SK-N-SH (cell line): Measurements from ENCODE around the gene ZBTB12.

Experiments
- CHD2 ChIP-seq: fragments of 150-350 bp; IDR thresholded peaks from 2 replicates; pipeline ENCODE4 v1.6.1; 2018; ENCODE audit warnings: low read length; ENCODE audit not compliant: partially characterized antibody
- CTCF ChIP-seq: fragments of 200-600 bp; sonication (generic); IDR thresholded peaks from 2 replicates; pipeline ENCODE4 v1.6.1; 2017; ENCODE audit warnings: antibody characterized with exemption, mild to moderate bottlenecking, moderate library complexity
- EP300 ChIP-seq, 2 experiments: IDR thresholded peaks; 2 replicates each; pipeline versions ENCODE4 v1.4.0 to v1.6.1; 2012; ENCODE audit warnings: borderline replicate concordance in 1 of 2, low read depth in 1 of 2, low read length in 1 of 2
- EZH2phosphoT487 ChIP-seq: fragments of 200-600 bp; sonication (generic); IDR thresholded peaks from 2 replicates; pipeline ENCODE4 v1.6.1; 2017; ENCODE audit warnings: low read depth, mixed run types, mild to moderate bottlenecking, antibody characterized with exemption, moderate library complexity, borderline replicate concordance
- FOXJ3 ChIP-seq: sonication (generic); formaldehyde crosslinking; IDR thresholded peaks from 2 replicates; pipeline ENCODE4 v1.5.1; 2020; ENCODE audit warnings: mild to moderate bottlenecking, missing genetic modification reagents
- FOXM1 ChIP-seq: IDR thresholded peaks from 2 replicates; pipeline ENCODE4 v1.4.0; 2012; ENCODE audit warnings: low read depth, mild to moderate bottlenecking
- GABPA ChIP-seq: IDR thresholded peaks from 2 replicates; pipeline ENCODE4 v1.4.0; 2012; ENCODE audit warnings: low read depth, mild to moderate bottlenecking
- JUND ChIP-seq: IDR thresholded peaks from 2 replicates; pipeline ENCODE4 v1.4.0; 2012
- POLR2AphosphoS5 ChIP-seq: IDR thresholded peaks from 2 replicates; pipeline ENCODE4 v1.6.1; 2012; ENCODE audit warnings: low read depth, low read length
- RAD21 ChIP-seq: IDR thresholded peaks from 2 replicates; pipeline ENCODE4 v1.6.1; 2012; ENCODE audit warnings: mild to moderate bottlenecking, low read length
- TAF1 ChIP-seq: IDR thresholded peaks from 2 replicates; pipeline ENCODE4 v1.6.1; 2012; ENCODE audit warnings: low read depth, mild to moderate bottlenecking, low read length, moderate library complexity, borderline replicate concordance
- TEAD4 ChIP-seq: IDR thresholded peaks from 2 replicates; pipeline ENCODE4 v1.4.0; 2012; ENCODE audit warnings: mild to moderate bottlenecking, borderline replicate concordance; ENCODE audit not compliant: insufficient read depth
- TF ChIP-seq, protein P1 (sequence below): IDR thresholded peaks from 2 replicates; pipeline ENCODE4 v1.4.0; 2012; ENCODE audit warnings: low read depth, borderline replicate concordance

DNA sequence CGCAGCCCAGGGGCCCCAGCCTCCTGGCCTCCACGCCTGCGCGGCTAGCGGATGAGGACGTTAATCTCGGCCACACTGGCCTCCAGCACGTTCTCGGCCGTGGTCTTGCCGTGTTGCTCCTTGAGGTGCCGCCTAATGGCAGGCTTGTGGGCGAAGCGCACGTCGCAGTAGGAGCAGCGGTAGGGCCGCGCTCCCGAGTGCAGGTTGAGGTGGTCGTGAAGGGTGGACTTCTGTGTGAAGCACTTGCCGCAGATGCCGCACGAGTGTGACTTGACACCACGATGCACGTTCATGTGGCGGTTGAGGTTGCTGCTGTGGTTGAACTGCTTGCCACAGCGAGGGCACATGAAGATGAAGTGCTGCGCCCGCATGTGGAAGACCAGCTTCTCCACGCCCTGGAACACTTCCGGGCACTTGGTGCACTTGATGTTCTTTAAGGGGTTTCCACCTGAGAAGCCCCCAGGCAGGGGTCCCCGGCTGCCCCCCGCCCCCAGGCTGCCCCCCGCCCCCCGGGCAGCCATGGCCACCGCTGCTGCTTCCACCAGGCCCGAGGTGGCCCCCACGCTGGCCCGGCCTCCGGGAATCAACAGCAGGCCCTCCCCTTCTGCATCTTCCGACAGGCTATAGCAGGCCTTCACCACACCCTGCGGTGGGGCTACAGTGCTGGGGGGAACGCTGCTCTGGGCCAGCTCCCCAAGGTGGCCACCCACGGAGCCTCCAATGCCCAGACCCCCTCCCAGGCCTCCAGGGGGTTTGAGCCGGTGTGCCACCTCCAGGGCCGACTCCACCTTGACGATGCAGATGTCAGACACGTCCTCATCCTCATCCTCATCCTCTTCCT, 1.8 kb downstream of the ZBTB12 start:
- no peak for TF ChIP-seq CTCF
- TF ChIP-seq EP300 (IDR thresholded peaks at IDR 0.05; ENCODE audit: borderline replicate concordance in 1 of 2, low read depth in 1 of 2, low read length in 1 of 2): no peak
- TF ChIP-seq TAF1: no peak
- TF ChIP-seq POLR2AphosphoS5: no peak
- TF ChIP-seq FOXM1: no peak
- no peak for TF ChIP-seq RAD21
- TF ChIP-seq JUND: no peak
- TF ChIP-seq, protein P1, sequence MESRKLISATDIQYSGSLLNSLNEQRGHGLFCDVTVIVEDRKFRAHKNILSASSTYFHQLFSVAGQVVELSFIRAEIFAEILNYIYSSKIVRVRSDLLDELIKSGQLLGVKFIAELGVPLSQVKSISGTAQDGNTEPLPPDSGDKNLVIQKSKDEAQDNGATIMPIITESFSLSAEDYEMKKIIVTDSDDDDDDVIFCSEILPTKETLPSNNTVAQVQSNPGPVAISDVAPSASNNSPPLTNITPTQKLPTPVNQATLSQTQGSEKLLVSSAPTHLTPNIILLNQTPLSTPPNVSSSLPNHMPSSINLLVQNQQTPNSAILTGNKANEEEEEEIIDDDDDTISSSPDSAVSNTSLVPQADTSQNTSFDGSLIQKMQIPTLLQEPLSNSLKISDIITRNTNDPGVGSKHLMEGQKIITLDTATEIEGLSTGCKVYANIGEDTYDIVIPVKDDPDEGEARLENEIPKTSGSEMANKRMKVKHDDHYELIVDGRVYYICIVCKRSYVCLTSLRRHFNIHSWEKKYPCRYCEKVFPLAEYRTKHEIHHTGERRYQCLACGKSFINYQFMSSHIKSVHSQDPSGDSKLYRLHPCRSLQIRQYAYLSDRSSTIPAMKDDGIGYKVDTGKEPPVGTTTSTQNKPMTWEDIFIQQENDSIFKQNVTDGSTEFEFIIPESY: no peak
- TF ChIP-seq FOXJ3 (CRISPR knock-in tag): no peak
- no peak for TF ChIP-seq CHD2
- TF ChIP-seq GABPA: no peak
- TF ChIP-seq EZH2phosphoT487: no peak
- TF ChIP-seq TEAD4: no peak
